HG03442 (cell line): ENCODE results near the gene KBTBD4.
A peak's percentile ranks its signal among the peaks of the same experiment; 100 is the strongest.
"Not testable (repeated sequence)": the region's sequence is repeated elsewhere in the genome, so short reads cannot be mapped to it uniquely, and the experiment has no call there.

Experiments used
- ATAC-seq: cut with Tn5 transposase; IDR thresholded peaks from one replicate; pipeline ENCODE4 v1.9.1; 2021; ENCODE audit warnings: mild to moderate bottlenecking, moderate library complexity; ENCODE audit not compliant: unreplicated experiment

Gene KBTBD4

DNA sequence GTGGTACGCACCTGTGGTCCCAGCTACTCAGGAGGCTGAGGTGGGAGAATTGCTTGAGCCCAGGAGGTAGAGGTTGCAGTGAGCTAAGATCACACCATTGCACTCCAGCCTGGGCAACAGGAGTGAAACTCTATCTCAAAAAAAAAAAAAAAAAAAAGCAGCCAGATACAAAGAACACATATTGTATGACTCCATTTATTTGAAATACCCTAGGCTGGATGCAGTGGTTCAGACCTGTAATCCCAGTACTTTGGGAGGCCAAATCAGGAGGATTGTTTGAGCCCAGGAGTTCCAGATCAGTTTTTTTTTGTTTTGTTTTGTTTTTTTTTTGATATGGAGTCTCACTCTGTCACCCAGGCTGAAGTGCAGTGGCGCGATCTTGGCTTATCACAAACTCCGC, 16.4 kb downstream of the KBTBD4 start:
- not testable (repeated sequence) for ATAC-seq

DNA sequence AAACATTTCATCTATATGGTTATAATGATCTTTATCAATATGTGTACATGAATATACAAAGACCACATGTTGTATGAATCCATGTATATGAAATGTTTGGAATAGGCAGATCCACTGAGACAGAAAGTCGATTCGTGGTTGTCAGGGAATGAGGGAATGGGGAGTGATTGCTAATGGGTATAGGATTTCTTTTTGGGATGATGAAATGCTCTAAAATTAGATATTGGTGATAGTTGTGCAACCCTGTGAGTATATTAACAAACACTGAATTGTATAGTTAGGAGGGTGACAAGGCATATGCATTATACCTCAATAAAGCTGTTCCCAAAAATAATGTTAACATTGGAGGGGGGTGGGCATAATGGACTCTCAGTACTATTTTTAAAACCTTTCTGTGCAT, 18.3 kb downstream of the KBTBD4 start:
- no peak for ATAC-seq

DNA sequence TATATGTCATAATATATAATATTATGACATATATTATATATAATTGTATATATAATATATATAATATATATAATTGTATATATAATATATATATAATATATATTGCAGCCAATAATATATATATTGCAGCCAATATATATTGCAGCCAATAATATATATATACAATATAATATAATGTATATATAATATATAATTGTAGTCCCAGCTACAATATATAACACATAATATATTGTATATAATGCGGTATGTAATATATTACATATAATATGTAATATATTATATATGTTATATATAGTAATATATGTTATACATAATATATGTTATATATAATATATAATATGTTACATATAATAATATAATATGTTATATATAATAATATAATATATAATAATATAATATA, 20.1 kb downstream of the KBTBD4 start:
- no peak for ATAC-seq

DNA sequence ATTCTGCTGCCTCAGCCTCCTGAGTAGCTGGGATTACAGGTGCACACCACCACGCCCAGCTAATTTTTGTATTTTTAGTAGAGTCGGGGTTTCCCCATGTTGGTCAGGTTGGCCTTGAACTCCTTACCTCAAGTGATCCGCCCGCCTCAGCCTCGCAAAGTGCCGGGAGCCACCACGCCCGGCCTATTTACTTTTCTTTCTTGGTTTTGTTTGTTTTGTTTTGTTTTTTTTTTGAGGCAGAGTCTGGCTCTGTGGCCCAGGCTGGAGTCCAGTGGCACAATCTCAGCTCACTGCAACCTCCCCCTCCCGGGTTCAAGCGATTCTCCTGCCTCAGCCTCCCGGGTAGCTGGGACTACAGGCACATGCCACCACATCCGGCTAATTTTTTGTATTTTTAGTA, 21.8 kb downstream of the KBTBD4 start:
- not testable (repeated sequence) for ATAC-seq

DNA sequence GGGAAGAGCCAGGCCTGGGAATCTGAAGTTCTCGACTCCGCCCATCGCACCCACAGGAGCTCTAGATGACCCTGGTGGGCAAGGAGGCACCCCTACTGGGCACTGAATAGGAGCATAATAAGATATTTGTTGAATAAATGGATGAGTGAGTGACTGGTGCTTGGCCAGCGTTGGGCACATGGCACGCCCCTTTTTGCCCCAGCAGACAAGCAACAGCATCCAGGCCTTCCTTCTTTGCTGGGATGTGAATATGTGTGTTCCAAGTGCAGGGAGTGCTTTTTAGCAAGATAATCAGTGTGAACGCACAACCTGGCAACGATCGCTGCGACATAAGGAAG, 25.4 kb downstream of the KBTBD4 start:
- ATAC-seq: peak; percentile 27

DNA sequence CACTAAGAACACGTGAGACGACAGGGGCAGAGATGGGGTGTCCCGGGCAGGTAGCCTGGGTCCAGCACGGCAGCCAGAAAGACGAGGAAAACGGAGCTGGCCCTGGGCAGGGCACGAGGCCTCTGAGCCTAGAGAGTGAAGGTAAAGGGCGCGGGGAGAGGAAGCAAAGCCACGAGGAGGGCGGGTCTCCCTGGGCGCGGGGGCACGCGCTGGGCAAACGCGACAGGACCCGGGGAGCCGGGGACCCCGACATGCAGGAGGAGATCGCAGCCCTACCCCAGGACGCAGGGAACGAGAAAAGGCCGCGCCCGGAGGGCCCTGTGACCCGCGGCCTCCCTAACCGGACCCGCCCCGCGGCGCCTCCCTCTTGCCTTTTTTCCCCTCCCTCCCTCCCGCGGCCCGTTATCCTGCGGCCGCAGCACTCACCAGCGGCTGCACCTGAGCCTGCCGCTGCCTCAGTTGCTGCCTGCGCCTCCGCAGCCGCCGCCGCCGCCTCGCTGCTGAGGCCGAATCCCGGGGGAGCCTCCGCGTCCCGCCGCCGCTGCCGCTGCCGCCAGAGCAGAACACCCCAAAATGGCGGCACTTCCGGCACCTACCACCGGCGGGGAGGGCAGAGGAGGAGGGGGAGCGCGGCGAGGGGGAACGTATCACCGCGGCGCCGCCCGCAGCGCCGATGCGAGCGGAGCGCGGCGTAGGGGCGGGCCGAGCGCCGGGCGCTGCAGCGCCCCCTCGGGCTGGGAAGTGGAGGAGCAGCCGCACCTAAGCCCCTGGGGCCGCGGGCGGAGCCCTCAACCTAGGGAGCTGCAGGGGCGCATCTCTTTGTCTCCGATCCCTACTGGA, 26.0 kb downstream of the KBTBD4 start, which contains the start of gene CELF1:
Gene CELF1 (minus strand): TSS at position 567 of the 840 bp plus-strand sequence. CDS start 53,609 bp downstream, outside the sequence.
- peak; percentile 91 for ATAC-seq

DNA sequence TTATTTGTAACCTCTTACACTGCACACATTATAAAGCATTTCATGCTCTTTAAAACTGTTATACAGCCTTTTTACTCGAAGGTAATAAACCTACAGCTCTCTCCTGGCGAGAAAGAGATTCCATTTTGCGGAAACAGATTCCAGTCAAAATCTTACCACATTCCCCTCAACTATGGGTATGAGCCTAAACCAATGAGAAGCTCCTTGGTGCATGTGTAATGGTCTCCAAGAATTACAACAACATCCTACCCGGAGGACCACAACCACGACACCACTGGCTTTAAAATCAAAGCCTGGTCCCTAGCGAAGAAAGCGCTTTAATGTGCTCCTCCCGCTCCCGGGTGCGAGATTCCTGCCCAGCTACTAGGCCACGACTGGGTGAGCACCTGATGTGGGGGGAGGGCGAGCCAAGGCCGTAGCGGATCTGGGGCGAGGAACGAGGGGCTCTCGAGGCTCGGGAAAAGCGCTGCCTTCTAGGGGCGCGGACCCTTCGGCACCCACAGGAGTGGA, 26.7 kb downstream of the KBTBD4 start:
- peak; percentile 6 for ATAC-seq

DNA sequence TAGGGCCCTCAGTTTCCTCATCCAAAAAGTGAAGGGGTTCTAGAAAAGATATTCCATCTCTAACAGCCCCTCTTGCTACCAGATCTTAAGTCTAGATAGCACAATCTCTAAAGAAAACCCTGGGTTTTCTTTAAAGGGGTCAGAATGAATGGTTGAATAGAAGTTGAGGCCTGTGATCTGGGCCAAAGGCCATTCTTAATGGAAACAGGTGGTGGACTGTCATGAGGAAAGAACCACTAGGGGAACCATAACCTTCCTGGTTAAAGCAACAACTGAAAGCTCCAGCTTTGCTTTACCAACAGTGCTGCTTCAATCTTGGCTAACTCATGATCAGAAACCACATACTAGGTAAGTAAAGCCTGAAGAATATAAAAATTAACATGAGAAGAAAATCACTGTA, 27.7 kb downstream of the KBTBD4 start:
- no peak for ATAC-seq

DNA sequence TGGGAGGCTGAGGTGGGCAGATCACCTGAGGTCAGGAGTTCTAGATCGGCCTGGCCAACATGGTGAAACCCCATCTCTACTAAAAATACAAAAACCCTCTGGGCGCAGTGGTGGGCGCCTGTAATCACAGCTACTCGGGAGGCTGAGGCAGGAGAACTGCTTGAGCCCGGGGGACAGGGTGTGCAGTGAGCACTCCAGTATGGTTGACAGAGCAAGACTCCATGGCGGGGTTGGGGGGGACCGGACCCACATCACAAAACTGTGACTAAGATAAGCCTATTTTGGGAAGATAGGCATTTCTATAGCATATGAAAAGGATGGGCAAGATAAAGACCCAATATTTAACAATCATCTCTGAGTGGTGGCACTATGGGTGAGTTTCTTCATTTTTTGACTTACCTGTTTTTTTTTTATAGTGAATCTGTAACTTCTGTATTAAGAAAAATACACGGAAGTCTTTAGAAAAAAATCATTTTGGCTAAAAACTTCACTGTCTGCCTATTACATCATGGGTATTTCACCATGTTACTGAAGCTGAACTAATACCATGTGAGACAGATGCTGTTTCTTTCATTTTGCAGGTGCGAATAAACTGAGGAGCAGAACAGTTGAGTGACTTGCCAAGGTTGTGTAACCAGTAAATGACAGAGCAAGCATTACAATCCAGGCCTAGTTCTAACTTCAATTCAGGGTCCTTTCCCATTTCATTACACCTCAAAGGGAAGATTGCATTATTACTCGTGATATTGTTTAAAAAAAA, 28.3 kb downstream of the KBTBD4 start:
- no peak for ATAC-seq

DNA sequence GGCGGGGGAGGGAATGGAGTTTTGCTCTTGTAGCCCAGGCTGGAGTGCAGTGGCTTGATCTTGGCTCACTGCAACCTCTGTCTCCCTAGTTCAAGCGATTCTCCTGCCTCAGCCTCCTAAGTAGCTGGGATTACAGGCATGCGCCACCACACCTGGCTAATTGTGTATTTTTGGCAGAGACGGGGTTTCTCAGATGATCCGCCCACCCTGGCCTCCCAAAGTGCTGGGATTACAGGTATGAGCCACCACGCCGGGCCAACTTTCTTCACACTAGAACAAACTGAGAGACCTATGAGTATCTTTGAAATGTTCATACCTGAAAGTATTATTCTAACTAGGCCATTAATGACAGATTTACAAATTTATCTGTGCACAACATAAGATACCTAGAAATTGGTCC, 32.5 kb downstream of the KBTBD4 start:
- ATAC-seq: not testable (repeated sequence)

DNA sequence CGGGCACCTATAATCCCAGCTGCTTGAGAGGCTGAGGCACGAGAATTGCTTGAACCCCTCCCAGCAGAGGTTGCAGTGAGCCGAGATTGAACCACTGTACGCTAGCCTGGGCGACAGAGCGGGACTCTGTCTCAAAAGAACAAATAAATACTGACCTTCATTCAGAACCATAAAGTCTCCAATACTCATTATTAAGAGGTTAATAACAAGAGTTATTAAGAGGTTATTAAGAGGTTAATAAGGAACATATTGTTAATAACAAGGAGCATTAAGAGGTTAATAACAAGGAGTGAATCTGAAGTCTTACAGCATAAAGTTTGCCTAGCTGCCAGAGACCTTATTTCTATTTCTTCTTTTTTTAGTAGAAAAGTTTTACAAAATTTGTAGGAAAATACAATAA, 33.5 kb downstream of the KBTBD4 start:
- no peak for ATAC-seq

DNA sequence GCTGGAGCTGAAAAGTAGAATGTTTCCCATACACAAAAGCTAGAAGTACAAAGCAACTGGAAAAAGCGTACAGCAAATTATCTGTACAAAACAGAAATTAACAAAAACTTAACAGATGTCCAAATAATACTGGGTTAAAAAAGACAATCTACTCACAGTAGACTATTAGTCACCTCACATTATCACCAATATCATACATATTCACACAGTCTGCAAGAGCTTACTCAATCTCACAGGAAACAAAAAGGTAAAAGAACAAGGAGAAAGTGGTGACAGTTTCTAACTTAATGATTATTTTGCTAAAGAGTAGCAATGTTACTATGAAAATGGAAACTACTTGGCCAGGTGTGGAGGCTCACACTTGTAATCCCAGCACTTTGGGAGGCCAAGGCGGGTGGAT, 37.7 kb downstream of the KBTBD4 start:
- ATAC-seq: no peak

DNA sequence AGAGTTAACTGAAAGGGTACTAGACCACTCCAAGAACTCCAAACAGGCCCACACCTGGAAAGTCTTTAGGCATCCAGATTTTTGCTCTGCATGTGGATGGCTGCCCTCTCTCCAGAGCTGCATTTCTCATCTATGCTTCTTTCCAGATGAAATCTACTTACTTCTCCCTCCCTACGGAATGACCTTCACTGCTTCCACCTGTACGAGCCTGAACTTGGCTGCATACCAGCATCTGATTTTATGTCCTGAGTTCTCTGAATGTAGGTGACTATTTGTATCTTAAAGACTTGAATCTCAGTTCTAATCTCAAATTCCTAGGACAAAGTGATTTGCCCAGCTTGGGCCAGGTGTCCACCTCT, 39.1 kb downstream of the KBTBD4 start:
- ATAC-seq: no peak

DNA sequence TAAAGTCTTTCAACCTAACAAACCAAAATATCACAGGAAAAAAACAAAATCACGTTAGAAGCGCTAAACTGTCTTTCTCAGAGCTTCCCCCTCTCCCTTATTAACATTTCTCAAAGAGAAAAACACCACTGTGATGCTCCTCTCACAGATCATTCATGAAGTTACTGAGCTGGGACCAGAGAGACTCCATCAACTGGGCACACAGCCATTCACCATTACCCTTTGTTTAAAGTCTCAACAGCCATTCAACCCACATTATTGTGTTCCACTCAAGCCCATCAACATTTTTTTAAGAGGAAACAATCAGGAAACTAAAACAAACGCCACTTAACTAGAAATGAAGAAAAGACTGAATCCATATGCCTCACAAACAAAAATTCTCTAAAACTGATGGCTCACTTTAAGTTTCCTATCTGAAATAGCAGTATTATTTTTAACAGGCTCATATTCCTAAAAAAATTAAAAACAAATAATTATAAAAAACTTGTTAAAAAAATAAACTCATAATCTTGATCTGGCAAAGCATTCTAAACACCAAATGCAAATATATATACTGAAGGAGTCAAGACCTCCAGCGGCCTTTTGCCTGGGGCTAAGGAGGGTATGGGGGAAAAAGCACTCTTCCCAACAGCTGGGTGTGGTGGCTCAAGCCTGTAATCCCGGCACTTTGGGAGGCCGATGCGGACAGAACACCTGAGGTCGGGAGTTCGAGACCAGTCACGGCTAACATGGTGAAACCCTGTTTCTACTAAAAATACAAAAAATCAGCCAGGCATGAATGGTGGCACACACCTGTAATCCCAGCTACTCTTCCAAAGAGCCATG, 39.8 kb downstream of the KBTBD4 start:
- ATAC-seq: no peak

DNA sequence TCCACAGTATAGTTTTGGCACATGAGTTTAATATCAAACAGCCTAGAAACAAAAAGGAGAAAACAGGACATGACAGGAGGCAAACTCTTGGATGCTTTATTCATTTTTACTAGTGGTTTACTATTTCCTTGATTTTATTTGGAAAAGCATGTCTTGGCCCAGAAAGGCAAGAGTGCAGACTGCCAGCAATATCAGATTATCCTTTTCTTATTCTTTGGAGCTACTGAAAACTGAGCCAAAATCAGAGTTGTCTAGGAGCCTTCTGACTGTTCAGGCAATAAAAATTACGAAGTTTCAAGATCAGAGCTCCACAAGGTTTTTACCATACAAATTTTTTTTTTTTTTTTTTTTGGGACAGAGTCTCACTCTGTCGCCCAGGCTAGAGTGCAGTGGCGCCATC, 41.9 kb downstream of the KBTBD4 start:
- ATAC-seq: no peak

DNA sequence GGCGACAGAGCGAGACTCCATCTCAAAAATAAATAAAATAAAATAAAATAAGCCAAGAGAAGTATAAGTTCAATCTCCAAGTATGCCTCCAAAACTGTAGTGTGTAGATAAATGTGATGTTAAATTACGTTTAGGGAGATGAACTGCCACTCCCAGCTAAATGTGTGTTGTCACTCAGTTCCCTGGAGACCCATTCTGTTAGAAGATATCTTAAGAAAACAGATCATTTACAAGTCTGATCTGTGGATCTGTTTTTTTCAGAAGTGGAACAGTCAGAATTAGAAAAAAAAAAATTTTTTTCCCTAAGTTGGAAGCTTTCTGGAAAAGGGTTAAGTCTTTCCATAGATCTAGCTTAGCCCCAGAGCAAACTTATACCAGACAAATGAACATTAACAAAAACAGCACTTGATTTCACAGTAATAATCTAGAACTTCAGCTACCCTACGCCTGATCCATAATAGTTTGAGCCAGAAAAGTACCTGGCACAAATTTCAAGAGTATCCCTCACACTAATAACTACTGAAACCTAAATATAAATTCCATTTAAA, 44.0 kb downstream of the KBTBD4 start:
- no peak for ATAC-seq

DNA sequence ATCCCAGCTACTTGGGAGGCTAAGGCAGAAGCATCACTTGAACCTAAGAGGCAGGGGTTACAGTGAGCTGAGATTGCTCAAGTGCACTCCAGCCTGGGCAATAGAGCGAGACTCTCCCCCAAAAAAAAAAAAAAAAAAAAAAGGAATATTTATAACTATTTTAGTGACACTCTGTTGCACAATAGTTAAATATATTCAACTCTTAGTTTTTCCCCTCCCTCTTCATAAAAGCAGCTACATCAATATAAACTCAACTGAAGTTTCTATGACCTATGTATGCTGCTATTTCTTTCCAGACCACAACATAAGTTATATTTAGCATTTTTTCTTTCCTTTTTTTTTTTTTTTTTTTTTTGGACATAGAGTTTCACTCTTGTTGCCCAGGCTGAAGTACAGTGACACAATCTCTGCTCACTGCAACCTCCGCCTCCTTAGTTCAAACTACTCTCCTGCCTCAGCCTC, 45.0 kb downstream of the KBTBD4 start:
- ATAC-seq: no peak

DNA sequence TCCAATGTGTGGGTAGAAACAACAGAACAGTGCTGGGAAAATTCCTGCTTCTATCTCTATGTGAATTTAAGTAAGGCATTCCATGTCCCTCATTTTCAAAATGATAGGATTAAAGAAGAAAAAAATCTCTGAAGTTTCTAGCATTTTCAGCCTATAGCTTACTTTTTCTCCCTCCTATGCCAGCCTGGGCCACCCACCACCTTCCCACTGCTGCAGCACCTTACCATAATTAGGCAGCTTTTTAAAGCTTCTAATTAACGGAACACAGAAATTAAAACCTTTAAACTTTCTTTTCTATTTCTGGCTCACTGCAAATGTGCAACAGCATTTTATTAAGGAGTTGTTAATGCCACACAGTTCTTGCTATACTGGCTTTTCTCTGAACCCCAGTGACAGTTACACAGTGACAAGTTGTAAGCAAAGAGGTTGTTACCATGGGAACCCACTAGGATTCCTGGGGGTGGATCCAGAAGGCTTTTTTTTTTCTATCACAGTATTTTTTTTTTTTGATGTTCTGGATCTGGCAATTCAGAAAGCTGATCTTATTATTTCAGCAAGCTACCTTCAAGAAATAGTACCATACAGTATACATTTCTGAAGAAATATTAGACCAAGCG, 46.1 kb downstream of the KBTBD4 start:
- no peak for ATAC-seq

DNA sequence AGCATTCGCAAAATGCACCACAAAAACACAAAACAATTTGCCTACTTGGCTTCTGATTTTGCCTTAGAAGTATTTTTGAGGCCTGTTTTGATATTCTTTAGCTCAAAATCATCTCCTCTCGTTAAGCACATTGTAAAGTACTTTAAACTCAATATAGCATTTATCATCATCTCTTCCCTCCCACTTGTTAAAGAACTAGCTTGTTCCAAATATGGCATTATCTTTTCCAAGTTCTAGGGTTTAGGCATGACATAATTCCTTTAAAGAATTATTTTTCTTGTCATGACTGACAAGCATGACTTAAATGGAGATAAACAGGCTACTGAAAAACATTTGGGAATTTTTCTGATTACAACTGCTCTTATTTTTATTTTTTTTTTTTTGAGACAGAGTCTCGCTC, 47.1 kb downstream of the KBTBD4 start:
- no peak for ATAC-seq

DNA sequence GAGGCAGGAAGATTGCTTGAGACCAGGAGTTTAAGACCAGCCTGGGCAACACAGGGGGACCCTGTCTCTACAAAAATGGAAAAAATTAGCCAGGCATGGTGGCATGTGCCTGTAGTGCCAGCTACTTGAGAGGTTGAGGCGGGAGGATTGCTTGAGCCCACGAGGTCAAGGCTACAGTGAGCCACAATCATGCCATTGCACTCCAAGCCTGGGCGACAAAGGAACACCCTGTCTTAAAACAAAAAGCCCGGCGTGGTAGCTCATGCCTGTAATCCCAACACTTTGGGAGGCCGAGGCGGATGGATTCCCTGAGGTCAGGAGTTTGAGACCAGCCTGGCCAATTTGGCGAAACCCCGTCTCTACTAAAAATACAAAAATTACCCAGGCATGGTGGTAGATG, 48.0 kb downstream of the KBTBD4 start:
- ATAC-seq: not testable (repeated sequence)
